ENCODE measurements around the gene ADCY1. TPM values are rescaled to one million over a fixed set of nuclear protein-coding genes. Genes with fewer than 3 reads are reported as not detected.

ADCY1 gene
- total and polyA plus RNA-seq, 2 donors (not counting 3 experiments of a cell fraction or from before 2014, with no cell fraction given) = 0.52 to 1.6 TPM

DNA sequence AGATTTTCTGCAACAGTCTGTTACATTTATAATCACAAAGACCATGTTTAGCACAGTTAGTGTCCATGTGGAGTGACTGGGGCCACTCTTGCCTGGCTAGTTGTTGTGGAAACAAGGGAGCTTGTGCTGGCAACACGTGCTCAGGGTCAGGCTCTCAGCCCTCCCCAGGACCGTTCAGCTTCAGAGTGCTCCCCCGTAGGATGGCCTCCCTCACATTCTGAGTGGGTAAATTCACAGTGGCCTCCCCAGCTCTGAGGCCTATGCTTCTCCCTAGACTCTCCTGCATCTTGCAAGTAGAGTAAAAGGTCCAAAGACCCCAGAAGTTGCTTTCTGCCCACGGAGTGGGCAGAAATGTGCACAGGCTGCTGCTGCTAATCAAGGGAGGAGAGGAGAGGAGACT is 122.3 kb downstream of the ADCY1 start:
- Histone ChIP-seq H2AFZ (ENCODE audit: low read depth, low read length) (no peak overlapping the region), H3K36me3 (ENCODE audit: control insufficient read depth in 2 of 2, extremely low read depth in 1 of 2, insufficient read depth in 2 of 2, low read length in 2 of 2) (no peaks in the 10 kb centered on the region), H3K79me2 (ENCODE audit: control insufficient read depth, insufficient read depth, low read length) (no peaks in the 10 kb centered on the region), H3K27me3 (ENCODE audit: control insufficient read depth in 2 of 2, insufficient read depth in 2 of 2, low read length in 2 of 2) (peaks cover 0 to 2% of the 10 kb centered on the region in 2 experiments), H3K4me1 (ENCODE audit: control insufficient read depth, extremely low read depth, insufficient read depth, low read length) (no peaks in the 10 kb centered on the region), H3K9me3 (replicated peaks; ENCODE audit: control insufficient read depth, insufficient read depth, low read length) (no peaks in the 10 kb centered on the region), H3K9ac (replicated peaks; ENCODE audit: extremely low read depth, insufficient read depth, low read length) (no peak overlapping the region), H4K20me1 (replicated peaks; ENCODE audit: control insufficient read depth, extremely low read depth, insufficient read depth, low read length) (no peaks in the 10 kb centered on the region), H3K4me3 (replicated peaks in 1 of 3; ENCODE audit: insufficient read depth in 1 of 3, low read depth in 1 of 3, low read length in 3 of 3) (no peak overlapping the region), H3K9me1 (replicated peaks; ENCODE audit: control insufficient read depth, extremely low read depth, insufficient read depth, low read length) (no peaks in the 10 kb centered on the region), H3K4me2 (ENCODE audit: insufficient read depth, low read length) (no peak overlapping the region), H3K27ac (ENCODE audit: insufficient read depth, low read depth, low read length) (no peak overlapping the region)
- intact Hi-C loops (cut with micrococcal nuclease) = no loop called here
- POLR2A ChIA-PET = no interaction called here
- BruUV-seq (replicated peaks) = no TSS peak
- no peak for TF ChIP-seq GATA2 (IDR thresholded peaks at IDR 0.05; ENCODE audit: insufficient read depth, insufficient read length, low read depth, low read length)
- no peak for TF ChIP-seq POLR2AphosphoS5 (IDR thresholded peaks at IDR 0.05; ENCODE audit: insufficient read depth, low read depth, low read length)
- FAIRE-seq (no peak), DNase-seq (ENCODE audit: low read depth, low spot score) (no peak)
- CTCF ChIA-PET = interaction anchor here (0.6 to 2.3 kb wide), 4 partner anchors 20 to 1525 kb away, joined by 3 to 7 read pairs (median 3); no protein-coding TSS in a partner anchor
- dilution Hi-C loops (cut with MboI; ENCODE audit: extremely low pct_ligation_motif_present, low sequenced_read_pairs) = no loop called here

DNA sequence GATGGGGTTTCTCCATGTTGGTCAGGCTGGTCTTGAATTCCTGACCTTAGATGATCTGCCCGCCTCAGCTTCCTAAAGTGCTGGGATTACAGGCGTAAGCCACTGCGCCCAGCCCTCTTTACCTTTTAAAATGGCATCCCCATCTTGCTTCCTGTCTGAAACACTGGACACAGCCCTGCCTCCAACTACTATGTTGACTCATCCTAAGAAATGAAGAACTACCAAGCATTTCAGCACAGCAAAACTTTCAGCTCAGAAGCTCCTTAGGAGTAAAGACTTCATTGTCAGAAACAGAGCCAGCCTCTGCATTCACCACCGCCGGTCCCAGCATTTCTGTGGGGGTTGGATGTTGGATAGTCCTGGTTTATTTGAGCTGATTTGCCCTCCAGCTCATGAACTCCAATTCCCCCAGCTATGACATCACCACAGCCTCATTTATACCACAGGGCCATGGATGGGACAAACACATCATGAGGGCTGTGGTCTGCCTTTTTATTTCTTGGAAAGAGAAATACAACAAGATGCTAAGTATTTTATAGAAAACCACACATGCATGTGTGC is 123.5 kb downstream of the ADCY1 start:
- DNase-seq (ENCODE audit: low read depth, low spot score) (no peak), FAIRE-seq (no peak)
- H3K27me3 ChIP-seq (ENCODE audit: control insufficient read depth in 2 of 2, insufficient read depth in 2 of 2, low read length in 2 of 2) = peaks cover 0 to 2% of the 10 kb centered on the region in 2 experiments
- no peak overlapping the region for H2AFZ ChIP-seq (ENCODE audit: low read depth, low read length)
- H3K9me3 ChIP-seq (replicated peaks; ENCODE audit: control insufficient read depth, insufficient read depth, low read length) = no peaks in the 10 kb centered on the region
- ChIA-PET CTCF (interaction anchor here (1.0 to 2.3 kb wide), 2 partner anchors 18 to 34 kb away, joined by 3 to 7 read pairs; no protein-coding TSS in a partner anchor), POLR2A (no interaction called here)
- no TSS peak for BruUV-seq (replicated peaks)
- no peak overlapping the region for H3K27ac ChIP-seq (ENCODE audit: insufficient read depth, low read depth, low read length)
- no peaks in the 10 kb centered on the region for H3K36me3 ChIP-seq (ENCODE audit: control insufficient read depth in 2 of 2, extremely low read depth in 1 of 2, insufficient read depth in 2 of 2, low read length in 2 of 2)
- H3K9ac ChIP-seq (replicated peaks; ENCODE audit: extremely low read depth, insufficient read depth, low read length) = no peak overlapping the region
- no peak overlapping the region for H3K4me2 ChIP-seq (ENCODE audit: insufficient read depth, low read length)
- no peak overlapping the region for H3K4me3 ChIP-seq (replicated peaks in 1 of 3; ENCODE audit: insufficient read depth in 1 of 3, low read depth in 1 of 3, low read length in 3 of 3)
- intact Hi-C loops (cut with micrococcal nuclease) (no loop called here), dilution Hi-C loops (cut with MboI; ENCODE audit: extremely low pct_ligation_motif_present, low sequenced_read_pairs) (no loop called here)
- H3K4me1 ChIP-seq (ENCODE audit: control insufficient read depth, extremely low read depth, insufficient read depth, low read length) = no peaks in the 10 kb centered on the region
- no peaks in the 10 kb centered on the region for H3K79me2 ChIP-seq (ENCODE audit: control insufficient read depth, insufficient read depth, low read length)
- TF ChIP-seq GATA2 (IDR thresholded peaks at IDR 0.05; ENCODE audit: insufficient read depth, insufficient read length, low read depth, low read length) (no peak), POLR2AphosphoS5 (IDR thresholded peaks at IDR 0.05; ENCODE audit: insufficient read depth, low read depth, low read length) (no peak)
- no peaks in the 10 kb centered on the region for H3K9me1 ChIP-seq (replicated peaks; ENCODE audit: control insufficient read depth, extremely low read depth, insufficient read depth, low read length)
- H4K20me1 ChIP-seq (replicated peaks; ENCODE audit: control insufficient read depth, extremely low read depth, insufficient read depth, low read length) = no peaks in the 10 kb centered on the region

All from endothelial cell of umbilical vein (primary cell).